MV-4-11 (cell line): ENCODE results near the gene TPST1.
"Not testable (repeated sequence)": the region's sequence is repeated elsewhere in the genome, so short reads cannot be mapped to it uniquely, and the experiment has no call there.

Experiments
- DNase-seq: peaks from one replicate; lab custom pipeline; 2025; lab: John Stamatoyannopoulos, UW

TPST1 gene

DNA sequence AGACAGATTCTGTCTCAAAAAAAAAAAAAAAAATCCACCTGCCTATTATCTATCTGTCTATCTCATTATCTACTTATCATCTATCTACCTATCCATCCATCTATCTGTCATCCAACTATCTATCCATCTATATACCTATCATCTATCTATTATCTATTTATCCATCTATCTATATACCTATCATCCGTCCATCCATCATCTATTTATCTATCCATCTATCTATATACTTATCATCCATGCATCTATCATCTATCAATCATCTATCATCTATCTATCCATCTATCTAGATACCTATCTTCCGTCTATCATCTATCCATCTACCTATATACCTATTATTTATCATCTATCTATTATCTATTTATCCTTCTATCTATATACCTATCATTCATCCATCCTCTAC lies 16.5 kb upstream of the TPST1 start:
- DNase-seq: no peak

DNA sequence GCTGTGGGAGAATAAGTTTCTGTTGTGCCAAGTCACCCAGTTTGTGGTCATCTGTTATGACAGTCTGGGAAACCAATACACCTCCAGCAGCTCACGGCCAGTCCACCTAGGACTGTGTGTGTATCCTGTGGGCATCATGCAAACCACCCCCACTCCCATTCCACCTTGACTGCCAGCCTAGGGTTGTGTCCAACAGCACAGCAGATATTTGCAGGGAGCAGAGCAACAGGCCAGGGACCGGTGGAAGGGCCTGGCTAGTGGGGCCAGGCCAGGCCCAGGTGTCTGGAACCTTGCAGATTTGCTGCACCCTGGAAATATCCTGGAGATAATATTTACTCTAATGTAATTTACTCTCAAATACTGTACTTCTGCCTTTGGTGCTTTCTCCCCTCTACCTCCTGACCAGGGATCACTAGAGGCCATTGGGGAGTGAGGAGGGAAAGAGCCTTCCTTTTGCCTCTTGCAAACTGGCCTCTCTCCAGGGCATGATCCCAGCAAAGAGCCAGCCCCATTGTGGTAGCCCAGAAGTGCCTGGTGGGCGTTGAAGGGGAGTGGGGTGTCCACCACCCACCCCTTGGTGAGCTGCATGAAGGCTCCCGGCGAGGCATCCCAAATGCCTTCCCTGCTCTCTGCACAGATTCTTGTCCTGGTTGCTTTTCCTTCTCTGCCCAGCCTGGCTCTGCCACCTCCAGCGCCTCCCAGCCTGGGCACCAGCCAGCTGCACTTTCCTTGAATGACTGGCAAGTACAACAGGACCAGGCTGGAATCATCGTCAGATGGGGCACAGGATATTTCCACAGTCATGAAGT lies 15.2 kb upstream of the TPST1 start:
- no peak for DNase-seq

DNA sequence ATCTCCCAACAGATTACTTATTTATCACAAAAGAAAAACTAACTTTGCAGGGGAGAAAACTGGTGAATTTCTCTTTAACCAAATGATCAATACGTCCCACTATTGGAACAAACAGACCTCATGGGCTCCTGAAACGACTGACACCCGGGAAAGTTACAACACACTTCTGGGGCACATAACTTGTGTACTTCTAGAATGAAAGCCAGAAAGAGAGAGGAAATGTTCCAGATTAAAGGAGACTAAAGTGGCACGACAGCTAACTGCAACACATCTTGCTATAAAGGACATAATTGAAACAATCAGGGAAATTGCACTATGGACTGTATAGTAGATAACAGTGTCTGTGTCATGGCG lies 14.7 kb upstream of the TPST1 start:
- DNase-seq: no peak

DNA sequence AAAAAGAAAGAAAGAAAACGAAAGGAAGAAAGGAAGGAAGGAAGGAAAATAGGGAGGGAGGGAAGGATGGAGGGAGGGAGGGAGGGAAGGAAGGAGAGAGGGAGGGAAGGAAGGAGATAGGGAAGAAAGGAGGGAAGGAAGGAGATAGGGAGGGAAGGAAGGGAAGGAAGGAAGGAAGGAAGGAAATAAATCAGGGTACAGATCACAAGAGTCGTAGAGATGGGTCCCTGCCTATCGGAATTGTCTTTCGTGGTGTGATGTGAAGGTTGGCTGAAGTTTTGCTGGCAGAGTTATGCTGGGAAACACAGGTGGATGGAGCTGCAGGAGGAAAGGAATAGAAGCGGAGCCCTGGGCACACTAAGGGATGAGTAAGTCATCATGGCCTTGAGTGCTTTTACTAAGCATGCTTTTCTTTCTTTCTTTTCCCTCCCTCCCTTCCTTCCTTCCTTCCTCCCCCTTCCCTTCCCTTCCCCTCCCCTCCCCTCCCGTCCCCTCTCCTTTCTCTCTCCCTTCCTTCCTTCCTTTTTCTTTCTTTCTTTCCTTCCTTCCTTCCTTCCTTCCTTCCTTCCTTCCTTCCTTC lies 11.9 kb upstream of the TPST1 start:
- DNase-seq: no peak

DNA sequence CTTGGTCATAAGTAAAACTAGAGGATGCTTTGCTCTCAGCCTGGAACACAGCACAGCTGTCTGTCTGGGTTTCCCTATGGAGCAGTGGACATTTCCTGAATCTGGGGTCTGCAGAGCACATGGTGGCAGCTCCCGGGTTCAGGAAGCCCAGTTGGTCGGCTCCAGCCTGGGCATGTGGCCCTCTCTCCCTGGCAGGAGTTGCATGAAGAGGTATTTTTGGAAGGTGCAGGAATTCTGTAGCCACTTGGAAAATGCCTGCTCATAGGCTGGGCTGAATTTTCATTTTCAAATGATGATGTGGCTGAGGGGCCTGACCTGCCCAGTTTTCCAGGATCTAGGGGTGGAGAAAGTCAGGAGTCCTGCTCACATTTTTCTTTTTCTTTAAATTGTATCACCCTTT lies 6.7 kb upstream of the TPST1 start:
- no peak for DNase-seq

DNA sequence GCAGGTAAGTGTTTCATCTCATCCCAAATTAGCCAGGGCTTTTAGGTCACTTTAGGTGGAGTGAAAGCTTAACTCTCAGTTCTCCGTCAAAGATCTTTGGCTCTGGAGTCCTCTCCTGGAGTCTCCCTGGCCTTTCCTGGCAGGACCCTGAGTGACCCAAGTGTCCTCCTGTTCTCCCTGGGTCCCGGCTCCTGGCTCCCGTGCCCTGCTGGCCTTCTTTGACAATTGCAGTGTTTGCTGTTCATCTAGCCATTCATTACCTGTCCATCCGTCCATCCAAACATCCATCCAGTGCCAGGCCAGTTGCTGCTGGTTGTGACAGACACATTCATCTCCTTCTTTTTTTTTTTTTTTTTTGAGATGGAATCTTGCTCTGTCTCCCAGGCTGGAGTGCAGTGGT lies 6.2 kb upstream of the TPST1 start:
- DNase-seq: no peak

DNA sequence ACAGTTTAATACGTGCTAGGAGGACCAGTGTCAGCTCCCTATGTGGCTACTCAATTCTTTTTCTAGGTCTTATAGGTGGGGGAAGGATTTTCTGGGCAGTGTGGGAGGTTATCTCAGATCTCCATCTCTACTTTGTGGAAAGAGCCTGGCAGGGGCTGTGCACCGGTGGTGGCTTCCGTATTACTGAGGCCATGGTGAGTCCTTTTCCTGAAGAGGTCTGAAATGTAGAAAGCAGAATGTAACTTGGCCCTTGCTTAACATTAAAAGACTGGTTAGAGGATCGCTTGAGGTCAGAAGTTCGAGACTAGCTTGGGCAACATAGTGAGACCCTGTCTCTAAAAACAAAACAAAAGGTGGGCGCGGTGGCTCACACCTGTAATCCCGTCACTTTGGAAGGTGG lies 2.7 kb upstream of the TPST1 start:
- DNase-seq: no peak

DNA sequence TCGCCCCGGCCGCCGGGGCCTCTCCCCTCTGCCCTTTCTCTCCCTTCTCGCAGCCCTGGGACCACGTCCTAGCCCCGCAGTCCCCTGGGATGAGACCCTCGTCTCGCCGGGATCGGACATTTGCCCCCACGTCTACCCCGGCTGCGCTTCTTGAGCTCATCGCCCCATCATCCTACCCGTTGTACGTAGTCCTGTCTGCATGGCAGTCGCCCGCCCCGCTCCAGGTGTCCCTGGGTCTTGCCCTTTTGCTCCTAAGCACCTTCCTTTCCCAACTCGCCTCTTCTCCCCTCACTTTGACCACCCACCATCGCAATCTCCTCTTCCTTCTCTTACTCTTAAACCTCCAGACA lies 582 bp downstream of the TPST1 start:
- DNase-seq: no peak

DNA sequence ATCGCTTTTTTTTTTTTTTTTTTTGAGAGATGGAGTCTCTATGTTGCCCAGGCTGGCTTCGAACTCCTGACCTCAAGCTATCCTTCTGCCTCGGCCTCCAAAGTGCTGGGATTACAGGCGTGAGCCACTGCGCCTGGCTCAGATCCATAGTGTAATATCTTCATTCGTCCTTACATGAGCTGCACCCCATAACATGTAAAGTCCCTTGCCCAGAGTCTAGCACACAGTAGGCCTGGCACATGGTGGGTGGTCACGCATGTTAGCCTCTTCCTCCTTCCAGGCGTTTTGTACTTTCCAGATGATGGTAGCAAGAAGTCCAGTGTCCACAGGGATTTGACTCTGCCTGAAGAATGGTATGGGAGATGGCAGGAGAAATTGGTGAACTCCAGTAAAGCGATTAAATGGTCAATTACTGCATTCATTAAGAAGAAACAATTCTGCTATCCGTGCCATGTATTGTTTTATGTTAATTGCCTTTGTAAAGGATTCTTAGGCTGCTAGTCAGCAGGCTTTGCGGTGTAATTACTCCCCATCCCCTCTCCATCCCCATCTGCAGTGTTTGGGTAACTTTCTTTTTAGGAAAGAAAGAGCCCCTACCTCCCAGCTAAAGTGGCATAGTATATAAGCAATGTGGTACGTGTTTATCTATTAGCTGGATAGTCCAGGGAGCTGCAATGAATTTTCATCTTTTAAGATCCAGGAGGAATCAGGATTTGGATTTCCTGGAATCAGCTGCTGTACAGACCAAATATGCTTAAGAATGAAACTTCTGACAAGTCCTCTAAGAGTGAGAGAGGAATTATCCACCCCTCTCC lies 1.2 kb downstream of the TPST1 start:
- no peak for DNase-seq

DNA sequence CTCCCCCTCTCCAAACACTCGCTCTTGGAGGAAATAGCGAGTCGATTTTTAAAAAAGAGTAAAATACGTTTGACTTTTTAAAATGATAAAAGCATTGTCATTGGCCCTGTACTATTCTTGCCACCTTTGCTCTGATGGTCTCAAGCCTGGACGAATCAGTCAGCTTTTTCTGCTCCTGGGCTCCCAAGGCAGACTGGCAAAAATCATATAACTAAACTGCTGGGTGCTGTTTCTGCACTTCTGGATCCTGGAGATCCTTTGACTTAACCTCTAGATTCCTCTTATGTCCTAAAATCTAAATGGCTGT lies 1.8 kb downstream of the TPST1 start:
- no peak for DNase-seq

DNA sequence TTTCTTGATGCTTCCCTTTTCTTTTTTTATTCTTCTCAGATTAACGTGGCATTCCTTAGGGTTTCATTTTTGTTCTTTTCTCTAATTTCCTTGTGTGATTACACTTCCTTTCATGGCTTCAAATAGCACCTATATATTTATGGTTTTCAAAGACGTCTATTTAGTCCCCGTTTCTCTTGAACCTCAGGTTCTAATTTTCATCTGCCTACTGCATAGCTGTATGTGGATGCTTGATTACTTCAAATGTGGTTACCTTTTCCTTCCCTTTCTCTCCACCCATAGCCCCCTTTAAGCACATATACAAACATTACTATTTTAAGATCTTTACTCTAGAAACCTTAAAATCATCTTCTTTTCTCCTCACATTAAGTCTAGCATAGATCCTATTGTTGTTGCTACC lies 2.4 kb downstream of the TPST1 start:
- DNase-seq: no peak

DNA sequence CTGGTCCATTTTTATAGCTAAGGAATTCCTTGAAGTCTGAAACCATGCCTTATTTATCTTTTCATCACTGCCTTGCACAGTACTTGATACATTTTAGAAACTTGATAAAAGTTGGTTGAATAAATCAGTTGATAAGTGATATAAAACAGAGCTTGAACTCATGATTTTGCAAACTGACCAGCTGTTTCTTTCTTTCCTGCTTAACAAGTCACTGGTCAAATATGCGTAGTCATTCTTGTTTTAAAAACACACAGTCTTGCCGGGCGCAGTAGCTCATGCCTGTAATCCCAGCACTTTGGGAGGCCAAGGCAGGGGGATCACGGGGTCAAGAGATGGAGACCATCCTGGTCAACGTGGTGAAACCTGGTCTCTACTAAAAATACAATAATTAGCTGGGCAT lies 6.3 kb downstream of the TPST1 start:
- DNase-seq: no peak

DNA sequence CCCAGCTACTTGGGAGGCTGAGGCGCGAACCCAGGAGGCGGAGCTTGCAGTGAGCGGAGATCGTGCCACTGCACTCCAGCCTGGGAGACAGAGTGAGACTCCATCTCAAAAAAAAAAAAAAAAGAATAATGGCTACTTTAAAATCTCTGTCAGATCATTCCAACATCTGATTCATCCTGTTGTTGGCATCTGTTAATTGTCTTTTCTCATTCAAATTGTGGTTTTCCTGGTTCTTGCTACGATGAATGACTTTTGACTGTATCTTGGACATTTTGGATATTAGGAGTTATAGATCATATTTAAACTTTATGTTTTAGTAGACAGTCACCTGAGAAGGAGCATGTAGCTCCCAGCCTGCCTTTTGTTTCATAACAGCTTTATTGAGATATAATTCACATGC lies 8.5 kb downstream of the TPST1 start:
- DNase-seq: no peak

DNA sequence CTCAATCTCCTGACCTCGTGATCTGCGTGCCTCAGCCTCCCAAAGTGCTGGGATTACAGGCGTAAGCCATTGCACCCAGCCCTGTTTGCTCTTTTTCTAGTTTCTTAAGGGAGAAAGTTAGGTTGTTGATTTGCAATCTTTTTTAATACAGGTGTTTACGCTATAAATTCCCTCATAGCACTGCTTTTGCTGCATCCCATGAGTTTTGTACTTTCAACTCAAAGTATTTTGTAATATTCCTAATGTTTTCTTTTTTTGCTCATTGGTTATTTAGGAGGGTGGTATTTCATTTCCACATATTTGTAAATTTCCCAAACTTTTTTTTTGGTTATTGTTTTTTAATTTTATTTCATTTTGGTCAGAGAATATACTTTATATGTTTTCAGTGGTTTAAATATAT lies 11.6 kb downstream of the TPST1 start:
- no peak for DNase-seq

DNA sequence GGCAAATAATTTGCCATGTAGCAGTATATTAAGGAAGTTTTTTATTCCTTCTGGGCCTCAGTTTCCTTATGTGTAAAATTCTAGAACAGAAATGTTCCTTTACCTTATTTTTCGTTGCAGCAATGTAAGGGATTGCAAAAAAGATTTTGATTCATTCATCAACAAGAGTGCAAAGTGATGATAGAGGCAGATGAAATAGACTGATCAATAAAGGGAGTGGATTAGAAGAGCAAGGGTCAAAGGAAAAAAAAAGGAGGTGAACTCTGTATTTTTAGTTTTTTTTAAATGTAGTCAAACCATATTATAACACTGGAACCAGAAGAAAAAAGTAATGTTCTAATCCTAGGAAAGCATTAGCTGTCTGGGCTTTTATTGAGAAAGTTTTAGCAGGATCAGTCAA lies 14.7 kb downstream of the TPST1 start:
- DNase-seq: no peak

DNA sequence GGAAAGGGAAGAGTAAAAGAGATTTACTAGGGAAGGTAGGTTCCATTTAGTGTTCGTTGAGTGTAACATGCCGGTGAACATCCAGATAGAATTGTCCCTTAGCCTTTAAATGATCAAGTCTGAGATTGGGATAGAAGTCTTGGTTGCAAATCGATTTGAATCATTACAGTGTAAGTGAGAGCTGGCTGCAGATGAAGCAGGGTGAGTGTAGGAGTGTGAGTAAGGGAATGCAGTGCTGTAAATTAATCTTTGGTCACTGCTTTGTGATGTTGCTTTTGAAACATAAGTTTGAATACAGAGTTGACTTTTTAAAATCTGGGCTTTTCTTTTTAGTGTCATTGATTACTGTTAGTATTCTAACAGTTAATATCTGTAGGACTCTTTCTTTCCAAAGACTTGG lies 16.3 kb downstream of the TPST1 start:
- DNase-seq: no peak

DNA sequence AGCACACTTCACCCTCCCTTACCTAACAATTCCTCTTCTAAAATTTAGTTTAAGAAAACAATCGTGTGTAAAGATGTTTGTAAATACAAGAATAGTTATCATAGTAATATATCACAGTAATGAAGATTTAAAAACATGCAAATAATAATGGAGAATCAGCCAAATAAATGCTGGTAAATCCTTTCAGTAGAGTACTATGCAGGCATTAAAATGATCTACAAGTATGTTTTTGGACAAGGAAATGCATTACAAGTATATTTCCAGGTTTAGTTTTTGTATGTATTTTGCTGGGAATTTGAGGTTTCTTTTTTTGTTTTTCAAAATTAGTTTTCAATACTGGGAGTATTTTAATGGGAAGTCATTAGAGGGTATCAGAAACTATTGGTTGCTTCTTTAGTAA lies 22.7 kb downstream of the TPST1 start:
- no peak for DNase-seq

DNA sequence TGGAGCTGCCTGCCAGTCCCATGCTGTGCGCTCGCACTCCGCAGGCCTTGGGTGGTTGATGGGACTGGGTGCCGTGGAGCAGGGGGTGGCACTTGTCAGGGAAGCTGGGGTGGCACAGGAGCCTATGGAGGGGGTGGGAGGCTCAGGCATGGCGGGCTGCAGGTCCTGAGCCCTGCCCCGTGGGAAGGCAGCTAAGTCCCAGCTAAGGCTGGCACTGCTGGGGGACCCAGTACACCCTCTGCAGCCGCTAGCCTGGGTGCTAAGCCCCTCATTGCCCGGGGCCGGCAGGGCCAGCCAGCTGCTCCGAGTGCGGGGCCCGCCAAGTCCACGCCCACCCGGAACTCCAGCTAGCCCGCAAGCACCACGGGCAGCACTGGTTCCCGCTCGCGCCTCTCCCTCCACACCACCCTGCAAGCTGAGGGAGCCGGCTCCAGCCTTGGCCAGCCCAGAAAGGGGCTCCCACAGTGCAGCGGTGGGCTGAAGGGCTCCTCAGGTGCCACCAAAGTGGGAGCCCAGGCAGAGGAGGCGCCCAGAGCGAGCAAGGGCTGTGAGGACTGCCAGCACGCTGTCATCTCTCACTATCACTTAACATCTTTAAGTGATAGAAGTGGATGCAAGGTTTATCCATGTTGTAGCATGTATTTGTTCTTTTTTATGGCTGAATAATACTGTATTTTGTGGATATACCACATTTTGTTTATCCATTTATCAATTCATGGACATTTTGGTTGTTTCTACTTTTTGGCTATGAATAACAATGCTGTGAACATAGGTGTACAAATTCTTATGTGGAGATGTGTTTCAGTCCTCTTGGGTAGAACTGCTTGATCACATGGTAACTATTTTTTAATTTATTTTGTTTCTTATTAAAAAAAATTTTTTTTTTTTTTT lies 26.4 kb downstream of the TPST1 start:
- DNase-seq: not testable (repeated sequence)

DNA sequence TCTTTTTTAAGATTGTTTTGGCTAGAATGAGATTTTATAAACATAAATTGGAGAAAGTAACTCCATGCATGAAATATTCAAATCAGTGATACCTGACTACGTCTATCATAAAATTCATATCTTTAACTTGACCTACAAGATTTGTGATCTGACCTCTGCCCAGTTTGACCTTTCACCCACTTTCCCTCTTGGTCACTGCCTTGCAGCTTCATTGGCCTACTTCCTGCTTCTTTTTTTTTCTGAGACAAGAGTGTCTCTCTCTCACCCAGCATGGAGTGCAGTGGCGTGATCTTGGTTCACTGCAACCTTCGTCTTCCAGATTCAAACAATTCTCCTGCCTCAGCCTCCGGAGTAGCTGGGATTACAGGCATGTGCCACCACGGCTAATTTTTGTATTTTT lies 28.5 kb downstream of the TPST1 start:
- no peak for DNase-seq

DNA sequence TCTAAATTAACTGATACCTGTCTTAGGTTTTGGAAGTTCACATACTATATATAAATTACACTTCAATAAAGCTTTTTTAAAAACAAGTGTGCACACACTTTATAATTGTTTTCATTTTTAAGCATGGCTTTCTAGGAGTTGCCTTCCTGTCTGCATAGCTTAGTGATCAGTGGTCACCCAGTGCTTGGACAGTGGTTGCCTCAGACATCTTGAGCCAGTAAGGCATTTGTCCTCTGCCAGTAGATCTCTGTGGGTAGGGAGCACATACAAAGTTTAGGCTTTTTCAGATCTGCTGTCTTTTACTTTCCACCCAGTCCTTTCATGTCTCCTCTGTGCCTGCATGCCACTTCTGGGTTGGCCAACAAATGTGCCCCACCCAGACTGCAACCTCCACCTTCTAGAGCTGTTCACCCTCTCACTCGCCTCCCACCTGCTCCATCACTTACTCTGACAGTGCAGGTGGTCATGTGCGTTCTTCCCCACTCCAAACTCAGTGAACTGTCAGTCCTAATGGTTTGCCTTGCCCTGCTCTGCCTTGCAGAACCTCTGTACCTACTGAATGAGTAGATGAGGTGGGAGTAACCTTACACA lies 31.7 kb downstream of the TPST1 start:
- no peak for DNase-seq

DNA sequence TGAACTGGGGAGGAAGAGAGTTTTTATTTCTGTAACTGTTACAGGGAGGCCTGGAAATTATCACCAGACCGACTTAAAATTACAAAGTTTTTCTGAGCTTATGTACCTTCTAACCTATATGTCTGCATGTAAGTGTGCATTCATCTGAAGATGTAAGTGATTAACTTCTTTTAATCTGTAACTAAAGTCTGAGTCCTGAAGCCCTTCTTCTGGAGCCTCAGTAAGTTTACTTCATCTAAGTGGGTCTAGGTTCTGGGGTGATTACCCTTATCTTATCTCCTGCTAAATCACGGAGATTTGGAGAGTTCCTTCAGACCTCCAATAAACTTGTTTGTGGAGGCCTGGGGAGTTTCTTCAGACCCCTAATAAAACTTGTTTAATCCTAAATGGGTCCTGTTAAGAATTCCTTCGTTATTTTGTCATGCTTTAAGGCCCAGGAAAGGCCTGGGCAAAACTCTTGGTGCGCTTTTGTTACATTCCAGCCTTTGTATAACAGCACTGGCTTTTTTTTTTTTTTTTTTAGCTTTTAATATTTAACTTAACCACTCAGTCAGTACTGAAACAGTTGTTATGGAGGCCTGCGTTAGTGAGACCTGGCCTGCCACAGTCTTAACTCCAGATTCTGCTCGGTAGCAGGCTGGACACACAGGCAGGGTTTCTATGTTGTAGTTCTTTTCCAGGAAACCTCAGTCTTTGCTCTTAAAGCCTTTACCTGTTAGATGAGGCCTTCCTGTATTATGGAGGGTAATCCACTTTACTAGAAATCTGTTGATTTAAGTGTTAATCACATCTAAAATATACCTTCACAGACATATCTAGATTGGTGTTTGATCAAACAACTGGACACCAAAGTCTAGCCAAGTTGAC lies 33.0 kb downstream of the TPST1 start:
- DNase-seq: no peak
